HepG2 (cell line): ENCODE results near the gene FANCE. TPM values are rescaled to one million over a fixed set of nuclear protein-coding genes. Genes with fewer than 3 reads are reported as not detected.

ENCODE experiments used
- ATAC-seq: fragments of 200-7000 bp; cut with Tn5 transposase; 3 replicates; pipeline ENCODE4 v1.9.1; 2020; ENCODE audit warnings: mild to moderate bottlenecking, moderate library complexity
- BruUV-seq: library from RNA; stranded (reverse); fragments of 400-500 nt; replicated peaks from 2 replicates; lab custom pipeline; 2021; lab: Mats Ljungman, UMichigan
- CTCF ChIA-PET: fragments of 300-600 bp; formaldehyde crosslinking; extraction: SDS; loops from one replicate; lab custom pipeline; 2021; ENCODE audit warnings: low total read pairs, inconsistent platforms, low intra/inter-chr PET ratio; lab: Yijun Ruan, JAX
- POLR2A ChIA-PET: fragments of 350-600 bp; sonication (Branson Sonifier 250); formaldehyde crosslinking; loops from one replicate; lab custom pipeline; 2020; ENCODE audit warnings: antibody characterized with exemption, inconsistent platforms; lab: Yijun Ruan, JAX
- DNase-seq: peaks from one replicate; pipeline ENCODE4 v3.0.0-alpha.2; 2015; ENCODE audit warnings: low spot score
- FAIRE-seq: peaks from 3 replicates; lab custom pipeline; 2011; peaks lifted over from hg19 to GRCh38; lab: Jason Lieb, UNC
- H2AFZ ChIP-seq: one replicate; pipeline ENCODE4 v1.6.1; 2011; ENCODE audit warnings: low read length, inconsistent platforms
- H3K27ac ChIP-seq: fragments of 300-600 bp; 3 replicates; pipeline ENCODE4 v1.8.0; 2011; ENCODE audit warnings: mixed run types, mild to moderate bottlenecking, mixed read lengths, low read length, inconsistent platforms; ENCODE audit not compliant: insufficient read depth; ENCODE audit errors: extremely low read length
- H3K27me3 ChIP-seq, 2 experiments: fragments of 200-600 bp in 1 of 2; 2 replicates in 1 of 2; 3 replicates in 1 of 2; pipeline versions ENCODE4 v1.6.0 to v1.8.0; 2011; ENCODE audit warnings: low read length in 2 of 2, mild to moderate bottlenecking in 2 of 2, moderate library complexity in 2 of 2, inconsistent platforms in 1 of 2; ENCODE audit not compliant: insufficient read depth in 2 of 2, control insufficient read depth in 1 of 2
- H3K36me3 ChIP-seq, 2 experiments: fragments of 200-600 bp in 1 of 2; replicated peaks in 1 of 2; 2 replicates in 1 of 2; 3 replicates in 1 of 2; pipeline versions ENCODE4 v1.5.1 to v1.8.0; 2011; ENCODE audit warnings: low read length in 2 of 2, inconsistent platforms in 1 of 2; ENCODE audit not compliant: insufficient read depth in 2 of 2, control insufficient read depth in 1 of 2
- H3K4me1 ChIP-seq: 2 replicates; pipeline ENCODE4 v1.5.1; 2012; ENCODE audit warnings: low read length, inconsistent platforms; ENCODE audit not compliant: insufficient read depth
- H3K4me2 ChIP-seq: 2 replicates; pipeline ENCODE4 v1.6.0; 2011; ENCODE audit warnings: low read depth, low read length, inconsistent platforms
- H3K4me3 ChIP-seq, 3 experiments: fragments of 200-600 bp in 1 of 3; sonication (generic), shearing (Covaris generic) in 1 of 3; replicated peaks in 1 of 3; 2 replicates each; pipeline ENCODE4 v1.5.1; 2011 to 2016; ENCODE audit warnings: low read length in 3 of 3, inconsistent platforms in 2 of 3, low read depth in 2 of 3, mild to moderate bottlenecking in 2 of 3, control low read depth in 1 of 3, mixed read lengths in 1 of 3; ENCODE audit not compliant: insufficient read depth in 1 of 3
- H3K79me2 ChIP-seq: one replicate; pipeline ENCODE4 v1.6.1; 2011; ENCODE audit warnings: low read length, inconsistent platforms; ENCODE audit not compliant: insufficient read depth
- H3K9ac ChIP-seq: 2 replicates; pipeline ENCODE4 v1.6.0; 2011; ENCODE audit warnings: mild to moderate bottlenecking, low read depth, low read length, inconsistent platforms; ENCODE audit not compliant: insufficient read depth
- H3K9me3 ChIP-seq: 2 replicates; pipeline ENCODE4 v1.5.1; 2012; ENCODE audit warnings: mild to moderate bottlenecking, low read length
- H4K20me1 ChIP-seq: 2 replicates; pipeline ENCODE4 v1.6.0; 2011; ENCODE audit warnings: inconsistent platforms, mild to moderate bottlenecking, low read length, moderate library complexity; ENCODE audit not compliant: insufficient read depth
- ATF1 ChIP-seq: IDR thresholded peaks from 2 replicates; pipeline ENCODE4 v1.6.1; 2016; ENCODE audit warnings: mild to moderate bottlenecking, control low read depth
- DPF2 ChIP-seq: sonication (generic); formaldehyde crosslinking; IDR thresholded peaks from 2 replicates; pipeline ENCODE4 v1.4.0; 2020; ENCODE audit warnings: mild to moderate bottlenecking, low read depth, missing genetic modification reagents, borderline replicate concordance
- FOXM1 ChIP-seq: sonication (generic); formaldehyde crosslinking; IDR thresholded peaks from 2 replicates; pipeline ENCODE4 v1.5.0; 2020; ENCODE audit warnings: missing genetic modification reagents
- HOXA9 ChIP-seq: sonication (generic); formaldehyde crosslinking; IDR thresholded peaks from 2 replicates; pipeline ENCODE4 v1.8.1; 2022; ENCODE audit warnings: missing genetic modification reagents, mild to moderate bottlenecking, moderate library complexity, borderline replicate concordance
- ISX ChIP-seq: sonication (generic); formaldehyde crosslinking; conservative IDR thresholded peaks from 2 replicates; pipeline ENCODE4 v1.5.0; 2020; ENCODE audit warnings: missing genetic modification reagents
- KAT8 ChIP-seq: IDR thresholded peaks from 2 replicates; pipeline ENCODE4 v1.6.1; 2016; ENCODE audit warnings: missing genetic modification reagents, missing compliant biosample characterization
- KDM3A ChIP-seq: IDR thresholded peaks from 2 replicates; pipeline ENCODE4 v1.6.1; 2018; ENCODE audit warnings: low read depth, missing compliant biosample characterization
- KLF9 ChIP-seq: IDR thresholded peaks from 2 replicates; pipeline ENCODE4 v1.6.1; 2016; ENCODE audit warnings: low read depth
- NFIC ChIP-seq: IDR thresholded peaks from 2 replicates; pipeline ENCODE4 v1.6.1; 2012; ENCODE audit warnings: mild to moderate bottlenecking, low read length, inconsistent platforms
- PRDM10 ChIP-seq: sonication (generic); formaldehyde crosslinking; IDR thresholded peaks from 2 replicates; pipeline ENCODE4 v1.4.0; 2020; ENCODE audit warnings: low read depth, missing genetic modification reagents
- SMAD3 ChIP-seq: sonication (generic); formaldehyde crosslinking; IDR thresholded peaks from 2 replicates; pipeline ENCODE4 v1.4.0; 2020; ENCODE audit warnings: missing genetic modification reagents
- XBP1 ChIP-seq: sonication (generic); formaldehyde crosslinking; IDR thresholded peaks from 2 replicates; pipeline ENCODE4 v1.5.0; 2020; ENCODE audit warnings: missing genetic modification reagents
- ZBTB14 ChIP-seq: sonication (generic); formaldehyde crosslinking; IDR thresholded peaks from 2 replicates; pipeline ENCODE4 v1.4.0; 2020; ENCODE audit warnings: missing genetic modification reagents
- ZNF296 ChIP-seq: sonication (generic); formaldehyde crosslinking; conservative IDR thresholded peaks from 2 replicates; pipeline ENCODE4 v1.5.0; 2020; ENCODE audit warnings: mild to moderate bottlenecking, missing genetic modification reagents
- ZNF414 ChIP-seq: sonication (generic); formaldehyde crosslinking; IDR thresholded peaks from 2 replicates; pipeline ENCODE4 v1.5.0; 2020; ENCODE audit warnings: missing genetic modification reagents
- ZNF746 ChIP-seq: sonication (generic); formaldehyde crosslinking; IDR thresholded peaks from 2 replicates; pipeline ENCODE4 v1.8.0; 2022; ENCODE audit warnings: mild to moderate bottlenecking, missing genetic modification reagents
- ZNF780A ChIP-seq: sonication (generic); formaldehyde crosslinking; IDR thresholded peaks from 2 replicates; pipeline ENCODE4 v1.8.0; 2022; ENCODE audit warnings: mild to moderate bottlenecking, missing genetic modification reagents, moderate library complexity
- WGBS: methylation state at CpG from one replicate; pipeline ENCODE4 v1.1.6; 2017; ENCODE audit warnings: low lambda C conversion rate; 5-methylcytosine and 5-hydroxymethylcytosine counted together
- in situ Hi-C: cut with HindIII; loops from 2 replicates; pipeline ENCODE4 v1.10.0; 2017; ENCODE audit warnings: low pct_unique_long_range_greater_than_20kb; ENCODE audit not compliant: extremely low pct_ligation_motif_present
- intact Hi-C: fragments of 100-400 bp; cut with micrococcal nuclease; formaldehyde crosslinking; loops from one replicate; pipeline ENCODE4 v1.10.0; 2022; ENCODE audit not compliant: unreplicated experiment
- polyA plus RNA-seq, 8 experiments: library from polyadenylated mRNA; depleted of rRNA in 3 of 8; stranded (reverse) in 7 of 8; unstranded in 1 of 8; fragments of >200 nt; fragmentation: Illumina TruSeq in 4 of 8; extraction: Trizol in 4 of 8; gene quantifications; 2 replicates each; pipeline versions ENCODE4 v1.2.1 to v1.2.3, GENCODE V29; 2011 to 2016; ENCODE audit warnings: low read depth in 4 of 8, missing spikeins in 1 of 8, mixed read lengths in 1 of 8; ENCODE audit not compliant: insufficient read depth in 1 of 8
- total RNA-seq, 5 experiments: library from RNA; depleted of rRNA; stranded (reverse); fragments of >200 nt; fragmentation: Illumina TruSeq; extraction: Trizol; gene quantifications; 2 replicates each; pipeline ENCODE4 v1.2.3, GENCODE V29; 2016; ENCODE audit warnings: low read depth in 1 of 5
- TF ChIP-seq, protein P1 (sequence below): sonication (generic); IDR thresholded peaks from 2 replicates; pipeline ENCODE4 v1.6.1; 2016; ENCODE audit warnings: low read depth, borderline replicate concordance
- TF ChIP-seq, protein P2 (sequence below): sonication (generic); formaldehyde crosslinking; IDR thresholded peaks from 2 replicates; pipeline ENCODE4 v1.5.0; 2020; ENCODE audit warnings: missing genetic modification reagents

Gene FANCE
- total and polyA plus RNA-seq, 2 of the 13 experiments (the other 11 are each of a cell fraction or from before 2014, with no cell fraction given), result 7.1 to 11.2 TPM

DNA sequence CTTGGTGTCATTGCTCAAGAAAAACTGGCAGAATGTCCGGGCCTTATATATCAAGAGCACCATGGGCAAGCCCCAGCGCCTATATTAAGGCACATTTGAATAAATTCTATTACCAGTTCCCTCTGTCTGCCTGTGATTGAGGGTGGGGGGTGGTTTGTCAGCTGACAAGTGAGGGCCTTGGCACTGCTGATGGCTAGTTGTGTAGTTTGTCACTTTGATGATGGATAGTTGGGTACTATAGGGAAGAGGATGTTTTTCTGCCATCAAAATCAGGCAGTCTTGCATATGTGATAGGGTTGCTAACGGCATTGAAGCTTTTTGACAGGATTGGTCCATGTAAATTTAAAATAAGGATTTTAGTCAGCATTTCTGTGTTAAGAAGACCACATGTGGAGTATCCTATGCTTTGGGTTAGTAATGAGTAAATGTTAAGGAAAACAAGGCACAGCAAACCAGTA is 18.6 kb downstream of the FANCE start:
- no peak for ATAC-seq
- no peak for DNase-seq
- Histone ChIP-seq H4K20me1 (peaks cover 51% of the 10 kb centered on the region), H3K4me2 (peak overlapping the region; percentile 99), H3K36me3 (peaks cover 4 to 36% of the 10 kb centered on the region in 2 experiments), H3K9me3 (no peaks in the 10 kb centered on the region), H3K27me3 (no peaks in the 10 kb centered on the region; a peak in 1 of 5 replicates), H3K4me1 (peaks cover 49% of the 10 kb centered on the region), H3K27ac (peak overlapping the region; percentile 12), H3K79me2 (peaks cover 30% of the 10 kb centered on the region), H3K4me3 (peak overlapping the region in 1 of 3 experiments; percentile 98; a peak in 1 of 6 replicates), H2AFZ (no peak overlapping the region), H3K9ac (no peak overlapping the region; the same call in 1 of the 2 replicates)
- 89% methylated on average over 3 of the region's 3 CpGs for WGBS
- ChIA-PET CTCF (no interaction called here), POLR2A (interaction anchor here (0.6 to 9.7 kb wide), 8 partner anchors 10 to 212 kb away, joined by 3 to 88 read pairs (median 4); partner anchors contain the start of genes PPARD, TEAD3 and ZNF76)
- FAIRE-seq, result no peak
- intact Hi-C loops (no loop called here), in situ Hi-C loops (no loop called here)
- no TSS peak for BruUV-seq
- TF ChIP-seq PRDM10 (CRISPR knock-in tag) (no peak), FOXM1 (CRISPR knock-in tag) (no peak), ZNF780A (CRISPR knock-in tag) (no peak), SMAD3 (no peak), KLF9 (no peak), ATF1 (no peak), ZNF746 (CRISPR knock-in tag) (no peak), ZNF414 (no peak), KAT8 (CRISPR knock-in tag) (no peak), KDM3A (CRISPR knock-in tag) (no peak), ISX (CRISPR knock-in tag) (no peak), XBP1 (CRISPR knock-in tag) (no peak), ZBTB14 (CRISPR knock-in tag) (no peak), HOXA9 (CRISPR knock-in tag) (no peak), DPF2 (CRISPR knock-in tag) (no peak), ZNF296 (CRISPR knock-in tag) (no peak), NFIC (peak; percentile 33; the same call in 1 of the 2 replicates)
- TF ChIP-seq, protein P1, sequence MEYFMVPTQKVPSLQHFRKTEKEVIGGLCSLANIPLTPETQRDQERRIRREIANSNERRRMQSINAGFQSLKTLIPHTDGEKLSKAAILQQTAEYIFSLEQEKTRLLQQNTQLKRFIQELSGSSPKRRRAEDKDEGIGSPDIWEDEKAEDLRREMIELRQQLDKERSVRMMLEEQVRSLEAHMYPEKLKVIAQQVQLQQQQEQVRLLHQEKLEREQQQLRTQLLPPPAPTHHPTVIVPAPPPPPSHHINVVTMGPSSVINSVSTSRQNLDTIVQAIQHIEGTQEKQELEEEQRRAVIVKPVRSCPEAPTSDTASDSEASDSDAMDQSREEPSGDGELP, result peak; percentile 28; the same call in 1 of the 2 replicates
- TF ChIP-seq, protein P2, sequence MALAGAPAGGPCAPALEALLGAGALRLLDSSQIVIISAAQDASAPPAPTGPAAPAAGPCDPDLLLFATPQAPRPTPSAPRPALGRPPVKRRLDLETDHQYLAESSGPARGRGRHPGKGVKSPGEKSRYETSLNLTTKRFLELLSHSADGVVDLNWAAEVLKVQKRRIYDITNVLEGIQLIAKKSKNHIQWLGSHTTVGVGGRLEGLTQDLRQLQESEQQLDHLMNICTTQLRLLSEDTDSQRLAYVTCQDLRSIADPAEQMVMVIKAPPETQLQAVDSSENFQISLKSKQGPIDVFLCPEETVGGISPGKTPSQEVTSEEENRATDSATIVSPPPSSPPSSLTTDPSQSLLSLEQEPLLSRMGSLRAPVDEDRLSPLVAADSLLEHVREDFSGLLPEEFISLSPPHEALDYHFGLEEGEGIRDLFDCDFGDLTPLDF (CRISPR knock-in tag), result no peak
